MCF 10A (cell line): Measurements from ENCODE around the gene INTS7. TPM values are rescaled to one million over a fixed set of nuclear protein-coding genes. Genes with fewer than 3 reads are reported as not detected.
A peak's percentile ranks its signal among the peaks of the same experiment; 100 is the strongest.

Source experiments
- BruUV-seq: library from RNA; stranded (reverse); fragments of 400-500 nt; replicated peaks from 2 replicates; lab custom pipeline; 2021; lab: Mats Ljungman, UMichigan
- CTCF ChIA-PET: fragments of 300-600 bp; sonication (Branson Sonifier 250); formaldehyde crosslinking; extraction: SDS; loops from one replicate; lab custom pipeline; 2021; ENCODE audit warnings: antibody characterized with exemption, inconsistent platforms; lab: Yijun Ruan, JAX
- POLR2A ChIA-PET: fragments of 300-600, 350-650 bp; sonication (Branson Sonifier 250); formaldehyde crosslinking; extraction: SDS; loops from one replicate; lab custom pipeline; 2020; ENCODE audit warnings: antibody characterized with exemption, inconsistent platforms; lab: Yijun Ruan, JAX
- DNase-seq: peaks from one replicate; pipeline ENCODE4 v3.0.0-alpha.2; 2018; ENCODE audit not compliant: unreplicated experiment
- H3K27ac Mint-ChIP-seq: one replicate; pipeline ENCODE4 v1.8.0; 2022; ENCODE audit warnings: mild to moderate bottlenecking, low read depth, mixed read lengths; ENCODE audit not compliant: unreplicated experiment
- H3K27me3 Mint-ChIP-seq: one replicate; pipeline ENCODE4 v1.8.0; 2022; ENCODE audit warnings: mixed read lengths; ENCODE audit not compliant: insufficient read depth, unreplicated experiment
- H3K36me3 Mint-ChIP-seq: one replicate; pipeline ENCODE4 v1.8.0; 2022; ENCODE audit warnings: mild to moderate bottlenecking, moderate library complexity, mixed read lengths; ENCODE audit not compliant: insufficient read depth, unreplicated experiment
- H3K4me1 Mint-ChIP-seq: one replicate; pipeline ENCODE4 v1.8.0; 2022; ENCODE audit warnings: mixed read lengths; ENCODE audit not compliant: insufficient read depth, unreplicated experiment
- H3K4me3 Mint-ChIP-seq: one replicate; pipeline ENCODE4 v1.8.0; 2022; ENCODE audit warnings: mild to moderate bottlenecking, moderate library complexity, mixed read lengths; ENCODE audit not compliant: unreplicated experiment
- H3K9me3 Mint-ChIP-seq: one replicate; pipeline ENCODE4 v1.8.0; 2022; ENCODE audit warnings: mixed read lengths; ENCODE audit not compliant: unreplicated experiment
- intact Hi-C: fragments of 100-400 bp; cut with micrococcal nuclease; formaldehyde crosslinking; loops from 2 replicates; pipeline ENCODE4 v1.14.1; 2022
- total RNA-seq: library from RNA; stranded (reverse); gene quantifications from 2 replicates; pipeline ENCODE4 v1.2.3, GENCODE V29; 2022
- TF ChIP-seq, protein P1 (sequence below): fragments of 200-600 bp; IDR thresholded peaks from one replicate; pipeline ENCODE4 v1.8.0; 2022; ENCODE audit warnings: antibody characterized with exemption, mild to moderate bottlenecking; ENCODE audit not compliant: unreplicated experiment

The INTS7 gene
- total RNA-seq, 1 experiment from 2014 or later, result 62.3 TPM

GRCh38 chr1:212013672-212014071, 21.7 kb downstream of the INTS7 start:
- ChIA-PET CTCF (interaction anchor here (0.6 to 12.7 kb wide), 23 partner anchors 9 to 1724 kb away, joined by 3 to 332 read pairs (median 7); partner anchors contain the start of genes DTL and INTS7), POLR2A (interaction anchor here (1.1 to 24.7 kb wide), 2 partner anchors 19 to 69 kb away, joined by 3 to 385 read pairs; partner anchors contain the start of genes DTL and INTS7)
- TF ChIP-seq, protein P1, sequence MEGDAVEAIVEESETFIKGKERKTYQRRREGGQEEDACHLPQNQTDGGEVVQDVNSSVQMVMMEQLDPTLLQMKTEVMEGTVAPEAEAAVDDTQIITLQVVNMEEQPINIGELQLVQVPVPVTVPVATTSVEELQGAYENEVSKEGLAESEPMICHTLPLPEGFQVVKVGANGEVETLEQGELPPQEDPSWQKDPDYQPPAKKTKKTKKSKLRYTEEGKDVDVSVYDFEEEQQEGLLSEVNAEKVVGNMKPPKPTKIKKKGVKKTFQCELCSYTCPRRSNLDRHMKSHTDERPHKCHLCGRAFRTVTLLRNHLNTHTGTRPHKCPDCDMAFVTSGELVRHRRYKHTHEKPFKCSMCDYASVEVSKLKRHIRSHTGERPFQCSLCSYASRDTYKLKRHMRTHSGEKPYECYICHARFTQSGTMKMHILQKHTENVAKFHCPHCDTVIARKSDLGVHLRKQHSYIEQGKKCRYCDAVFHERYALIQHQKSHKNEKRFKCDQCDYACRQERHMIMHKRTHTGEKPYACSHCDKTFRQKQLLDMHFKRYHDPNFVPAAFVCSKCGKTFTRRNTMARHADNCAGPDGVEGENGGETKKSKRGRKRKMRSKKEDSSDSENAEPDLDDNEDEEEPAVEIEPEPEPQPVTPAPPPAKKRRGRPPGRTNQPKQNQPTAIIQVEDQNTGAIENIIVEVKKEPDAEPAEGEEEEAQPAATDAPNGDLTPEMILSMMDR, result no peak
- DNase-seq, result no peak
- intact Hi-C loops, result no loop called here
- Mint-ChIP-seq H3K27ac (no peak overlapping the region), H3K36me3 (peaks cover 61% of the 10 kb centered on the region), H3K27me3 (no peaks in the 10 kb centered on the region), H3K9me3 (no peaks in the 10 kb centered on the region), H3K4me3 (no peak overlapping the region), H3K4me1 (no peaks in the 10 kb centered on the region)
- no TSS peak for BruUV-seq

DNA sequence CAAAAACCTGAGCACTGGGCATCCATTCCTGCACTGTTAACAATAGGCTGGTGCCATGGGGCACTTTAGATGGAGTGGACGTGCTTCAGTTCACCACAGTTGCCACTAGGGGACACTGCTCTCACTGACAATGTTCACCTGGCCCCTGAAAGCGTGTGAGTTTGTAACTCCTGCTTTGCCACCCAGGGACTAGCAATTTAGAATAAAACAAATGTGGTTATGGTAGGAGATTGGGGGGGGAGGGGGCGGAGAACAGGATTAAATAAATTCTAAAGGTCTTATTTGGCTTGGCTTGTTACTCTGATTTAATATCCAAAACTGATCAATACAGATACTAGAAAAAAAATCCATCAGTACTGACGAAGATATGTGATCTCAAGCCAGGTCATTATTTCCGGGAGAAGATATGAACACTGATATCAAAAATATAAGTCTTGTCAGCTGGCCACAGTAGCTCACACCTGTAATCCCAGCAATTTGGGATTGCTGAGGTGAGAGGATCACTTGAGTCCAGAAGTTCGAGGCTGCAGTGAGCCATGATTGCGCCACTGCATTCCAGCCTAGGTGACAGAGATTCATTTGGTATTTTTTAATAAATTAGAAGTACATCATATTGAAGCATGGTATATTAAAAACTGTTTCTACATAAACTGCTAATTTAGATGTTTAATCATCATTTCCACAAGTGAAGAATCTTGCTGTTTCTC, 23.2 kb downstream of the INTS7 start:
- intact Hi-C loops, result loop anchor here (1.0 kb wide), 7 partner anchors 23 to 444 kb away; partner anchors contain the start of genes DTL and INTS7
- no TSS peak for BruUV-seq
- ChIA-PET CTCF (interaction anchor here (0.6 to 12.7 kb wide), 35 partner anchors 10 to 863 kb away, joined by 3 to 332 read pairs (median 4); partner anchors contain the start of genes DTL and INTS7), POLR2A (interaction anchor here (0.6 to 24.7 kb wide), 2 partner anchors 21 to 1167 kb away, joined by 3 to 385 read pairs; partner anchors contain the start of genes DTL and INTS7)
- TF ChIP-seq, protein P1, result peak; percentile 100
- no peaks in the 10 kb centered on the region for H3K4me1 Mint-ChIP-seq
- no peaks in the 10 kb centered on the region for H3K27me3 Mint-ChIP-seq
- H3K9me3 Mint-ChIP-seq, result no peaks in the 10 kb centered on the region
- H3K4me3 Mint-ChIP-seq, result no peak overlapping the region
- DNase-seq, result peak; percentile 95
- peaks cover 51% of the 10 kb centered on the region for H3K36me3 Mint-ChIP-seq
- H3K27ac Mint-ChIP-seq, result no peak overlapping the region

DNA sequence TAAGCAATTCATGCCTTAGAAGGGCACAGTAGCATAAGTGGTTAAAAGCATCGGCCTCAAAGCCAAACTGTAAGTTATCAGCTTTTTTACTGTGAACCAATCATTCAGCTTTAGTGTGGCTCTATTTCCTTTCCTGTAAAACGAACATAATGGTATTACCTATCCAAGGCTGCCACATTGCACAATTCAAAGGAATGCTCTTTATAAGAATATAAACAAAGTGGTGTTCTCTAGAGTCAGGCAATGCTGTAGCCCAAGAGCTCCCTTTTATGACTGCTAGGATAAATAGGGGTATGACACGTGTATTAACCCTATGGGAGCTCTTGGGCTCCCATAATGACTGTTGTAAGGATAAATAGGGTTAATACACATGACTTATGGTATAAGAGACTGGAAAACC, 25.4 kb downstream of the INTS7 start:
- CTCF ChIA-PET, result interaction anchor here (0.6 to 12.7 kb wide), 27 partner anchors 9 to 447 kb away, joined by 3 to 332 read pairs (median 5); partner anchors contain the start of genes DTL, INTS7 and NEK2
- Mint-ChIP-seq H3K9me3 (no peaks in the 10 kb centered on the region), H3K4me3 (no peak overlapping the region), H3K36me3 (peaks cover 59% of the 10 kb centered on the region), H3K4me1 (no peaks in the 10 kb centered on the region), H3K27me3 (no peaks in the 10 kb centered on the region), H3K27ac (no peak overlapping the region)
- no TSS peak for BruUV-seq
- DNase-seq, result no peak
- POLR2A ChIA-PET, result interaction anchor here (1.3 to 24.7 kb wide), 2 partner anchors 23 to 329 kb away, joined by 4 to 385 read pairs; partner anchors contain the start of genes DTL and INTS7
- intact Hi-C loops, result no loop called here
- TF ChIP-seq, protein P1, result no peak

DNA sequence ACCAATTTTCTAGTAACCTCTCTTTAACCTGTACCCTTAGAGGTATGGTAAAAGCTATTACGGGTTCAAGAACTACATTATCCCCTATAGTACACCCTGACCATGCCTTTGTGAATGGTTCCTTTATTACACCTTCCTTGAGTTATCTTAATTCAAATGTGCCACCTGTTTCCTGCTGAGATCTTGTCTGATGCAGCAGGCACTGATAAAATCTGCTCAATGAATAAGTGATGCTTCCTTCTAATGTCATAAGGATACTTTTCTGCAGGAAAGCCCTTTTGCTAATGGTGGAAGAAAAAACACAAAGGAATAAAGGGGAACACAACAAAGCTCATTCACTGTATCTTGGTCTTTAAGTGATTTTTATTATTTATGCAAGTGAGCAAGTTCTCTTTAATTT, 25.8 kb downstream of the INTS7 start:
- no TSS peak for BruUV-seq
- intact Hi-C loops, result no loop called here
- Mint-ChIP-seq H3K27ac (no peak overlapping the region), H3K4me3 (no peak overlapping the region), H3K4me1 (no peaks in the 10 kb centered on the region), H3K27me3 (no peaks in the 10 kb centered on the region), H3K36me3 (peaks cover 61% of the 10 kb centered on the region), H3K9me3 (no peaks in the 10 kb centered on the region)
- TF ChIP-seq, protein P1, result no peak
- ChIA-PET POLR2A (interaction anchor here (1.3 to 24.7 kb wide), 2 partner anchors 23 to 329 kb away, joined by 4 to 385 read pairs; partner anchors contain the start of genes DTL and INTS7), CTCF (interaction anchor here (0.6 to 12.7 kb wide), 29 partner anchors 8 to 447 kb away, joined by 3 to 332 read pairs (median 5); partner anchors contain the start of genes DTL, INTS7 and NEK2)
- no peak for DNase-seq
